NT2/D1 (cell line): ENCODE measurements around the gene CYP2R1.

Experiments
- SUZ12 ChIP-seq: IDR thresholded peaks from 2 replicates; pipeline ENCODE4 v1.6.1; 2011; ENCODE audit not compliant: insufficient read length, insufficient read depth; ENCODE audit errors: extremely low read depth
- YY1 ChIP-seq: IDR thresholded peaks from 2 replicates; pipeline ENCODE4 v1.6.1; 2011; ENCODE audit not compliant: insufficient read length, insufficient read depth

- TF ChIP-seq YY1 (no peak), SUZ12 (no peak)
Observed at GRCh38 chr11:14908214-14908880, 16.3 kb upstream of the CYP2R1 start.
